NCI-H748 treated with DMSO at 0.1 percent for 48 hours (cell line): ENCODE data around the gene CKAP2L.
A peak's percentile ranks its signal among the peaks of the same experiment; 100 is the strongest.

Source experiments
- DNase-seq: peaks from one replicate; lab custom pipeline; 2025; lab: John Stamatoyannopoulos, UW

The CKAP2L gene

DNA sequence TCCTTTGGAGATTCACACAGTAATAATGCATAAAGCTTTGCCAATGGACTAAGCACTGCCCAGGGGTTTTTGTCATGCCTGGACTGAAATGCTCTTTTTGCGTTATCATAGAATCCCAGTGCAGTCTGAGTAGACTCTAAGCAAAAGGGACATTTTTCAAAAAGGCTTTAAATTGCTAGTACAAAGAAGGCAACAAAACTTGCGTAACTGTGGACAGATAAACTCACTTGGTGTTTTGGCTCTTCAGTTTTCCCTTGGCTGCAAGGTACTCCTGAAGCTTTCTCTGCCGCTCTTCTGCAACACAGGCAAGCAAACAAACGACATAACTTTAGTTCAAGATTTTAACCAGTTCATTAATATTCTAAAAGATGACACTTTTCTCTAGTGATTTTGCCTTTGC, 2.1 kb downstream of the CKAP2L start:
- no peak for DNase-seq

GRCh38 chr2:112760149-112760548, 4.3 kb downstream of the CKAP2L start:
- DNase-seq: no peak

- no peak for DNase-seq
Measured at GRCh38 chr2:112758711-112759110, 5.7 kb downstream of the CKAP2L start.

DNA sequence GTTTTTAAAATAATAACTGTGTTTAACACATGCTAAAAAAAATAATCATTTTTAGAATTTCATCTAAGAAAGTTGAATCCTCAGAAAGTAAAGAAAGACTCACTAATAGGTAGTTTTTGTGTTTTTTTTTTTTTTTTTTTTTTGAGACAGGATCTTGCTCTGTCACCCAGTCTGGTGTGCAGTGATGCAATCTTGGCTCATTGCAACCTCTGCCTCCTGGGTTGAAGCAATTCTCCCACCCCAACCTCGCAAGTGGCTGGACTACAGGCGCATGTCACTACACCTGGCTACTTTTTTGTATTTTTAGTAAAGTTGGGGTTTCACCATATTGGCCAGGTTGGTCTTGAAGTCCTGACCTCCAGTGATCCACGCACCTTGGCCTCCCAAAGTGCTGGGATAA, 7.1 kb downstream of the CKAP2L start:
- DNase-seq: no peak

GRCh38 chr2:112756207-112756606, 8.2 kb downstream of the CKAP2L start:
- no peak for DNase-seq

GRCh38 chr2:112755444-112755843, 9.0 kb downstream of the CKAP2L start:
- no peak for DNase-seq

- DNase-seq: no peak
Measured at GRCh38 chr2:112754564-112754963, 9.8 kb downstream of the CKAP2L start.

GRCh38 chr2:112752667-112753066, 11.7 kb downstream of the CKAP2L start:
- no peak for DNase-seq

- DNase-seq: no peak
Measured at GRCh38 chr2:112751451-112752197, 12.8 kb downstream of the CKAP2L start.

GRCh38 chr2:112750560-112750843, 13.9 kb downstream of the CKAP2L start:
- no peak for DNase-seq

DNA sequence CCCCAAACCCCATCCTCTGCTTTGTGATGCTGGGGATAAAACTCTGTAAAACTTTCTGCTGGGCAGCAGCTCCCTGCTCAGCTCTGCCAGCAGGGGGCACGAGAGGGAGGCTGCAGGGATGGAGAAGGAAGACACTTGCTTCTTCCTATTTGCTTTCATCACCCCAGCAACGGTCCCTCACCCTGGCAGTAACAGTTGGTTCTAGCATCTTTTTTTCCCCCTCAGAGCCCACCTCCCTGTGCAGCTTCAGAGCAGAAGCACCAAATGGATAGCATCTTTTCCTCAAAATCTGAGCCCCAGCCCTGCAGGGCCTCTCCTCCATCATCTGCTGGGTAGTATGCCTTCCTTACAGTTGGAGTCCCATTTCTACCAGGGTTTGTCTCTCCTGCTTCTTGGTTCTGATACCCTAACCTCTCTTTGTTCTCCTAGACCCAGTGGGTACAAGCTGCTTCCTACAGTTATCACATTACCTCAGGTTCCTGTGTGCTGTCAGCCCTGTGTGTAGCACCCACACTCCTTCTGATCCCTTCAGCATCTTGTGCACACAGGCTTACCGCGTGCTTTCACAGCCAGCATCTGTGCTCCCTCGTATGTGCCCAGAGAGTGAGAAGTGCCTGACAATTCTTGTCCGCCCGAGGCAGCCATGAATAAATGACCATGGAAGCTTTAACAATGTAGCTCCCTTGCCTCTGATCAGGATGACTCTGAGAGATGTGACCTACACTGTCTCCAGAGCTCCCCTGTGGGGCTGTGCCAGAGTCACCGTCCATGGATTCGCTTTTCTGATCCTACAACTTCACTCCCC, 14.5 kb downstream of the CKAP2L start:
- peak; percentile 7 for DNase-seq

DNA sequence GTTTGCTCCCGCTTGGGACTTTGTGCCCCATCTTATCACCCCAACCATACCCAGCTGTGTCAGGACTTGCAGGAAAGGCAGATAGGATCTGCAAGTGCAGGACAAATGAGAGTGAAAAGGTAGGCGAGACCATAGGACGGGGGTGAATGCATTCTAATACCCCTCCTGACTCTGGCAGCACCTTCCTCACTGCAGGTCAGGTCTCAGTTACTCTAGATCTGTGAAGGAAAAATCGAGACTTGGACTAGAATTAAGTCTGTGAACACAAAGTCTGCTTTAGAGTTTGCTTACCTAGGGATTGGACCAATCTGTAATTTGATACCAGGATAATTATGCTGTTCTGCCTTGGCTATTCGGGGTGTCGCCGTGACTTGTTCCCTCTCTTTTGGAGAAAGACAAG, 23.9 kb downstream of the CKAP2L start:
- DNase-seq: no peak

DNA sequence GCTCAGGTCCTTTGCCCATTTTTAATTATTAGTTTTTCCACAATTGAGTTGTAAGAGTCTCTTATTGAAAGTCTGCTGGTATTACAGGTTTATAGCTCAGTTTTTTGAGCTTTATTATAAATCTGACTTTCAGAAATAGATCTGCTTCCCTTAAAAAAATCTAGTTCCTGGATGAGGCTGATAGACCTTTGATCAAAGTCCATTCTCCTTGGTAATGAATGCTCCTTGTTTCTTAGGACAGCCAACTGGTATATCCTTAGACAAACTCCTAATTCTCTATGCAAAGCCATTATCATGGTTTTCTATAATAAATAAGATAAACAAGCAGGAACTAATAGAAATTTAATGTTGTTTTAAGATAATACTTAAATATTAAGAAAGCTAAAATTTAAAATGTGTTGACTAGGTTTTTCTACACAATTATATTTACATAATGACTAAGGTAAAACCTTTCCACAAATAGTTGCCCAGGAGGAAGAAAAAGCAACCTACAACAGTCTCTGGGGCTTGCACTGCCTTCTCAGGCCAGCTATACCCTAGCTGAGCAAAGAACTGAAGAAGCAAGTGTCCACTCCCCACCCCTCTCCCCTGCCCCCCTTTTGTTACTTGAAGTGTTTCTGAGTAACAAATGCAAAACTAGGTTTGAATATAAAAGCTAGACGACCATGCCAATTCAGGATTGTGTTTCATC, 26.7 kb downstream of the CKAP2L start:
- no peak for DNase-seq

DNA sequence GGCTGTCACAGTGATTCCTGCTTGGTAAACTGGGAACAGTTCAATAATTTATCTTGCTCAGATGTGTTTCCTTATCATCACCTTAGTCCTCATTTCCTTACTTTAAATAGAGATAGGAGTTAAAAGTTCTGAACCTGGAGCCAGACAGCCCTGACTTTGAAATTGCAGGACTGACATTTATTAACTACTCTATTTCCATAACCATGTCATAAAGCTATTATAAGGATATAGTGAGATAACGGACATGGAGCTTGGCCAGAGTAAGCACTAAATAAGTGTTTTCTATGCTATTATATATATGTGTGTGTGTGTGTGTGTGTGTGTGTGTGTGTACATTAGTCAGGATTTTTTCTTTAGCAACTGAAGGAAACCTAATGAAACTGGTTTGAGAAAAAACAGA, 30.5 kb downstream of the CKAP2L start:
- no peak for DNase-seq

- no peak for DNase-seq
Measured at GRCh38 chr2:112733456-112733855, 31.0 kb downstream of the CKAP2L start.

DNA sequence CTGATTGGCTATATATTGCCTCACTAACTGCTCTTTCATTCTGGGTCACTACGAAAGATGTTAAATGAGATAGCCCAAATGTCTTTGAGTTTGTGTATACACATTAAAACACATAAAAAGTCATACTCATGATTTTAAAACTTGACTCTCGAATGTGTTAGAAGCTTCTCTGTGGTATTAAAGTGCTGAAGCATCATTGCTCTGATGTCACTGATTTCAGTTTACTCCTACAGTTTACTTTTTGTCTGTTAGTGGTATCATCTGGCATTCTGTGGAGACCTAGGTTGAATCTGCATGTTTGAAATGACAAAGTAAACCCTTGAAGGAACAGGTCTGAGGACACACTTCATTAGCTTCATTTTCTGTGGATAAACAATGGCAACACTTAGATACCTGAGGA, 32.9 kb downstream of the CKAP2L start:
- DNase-seq: no peak

- no peak for DNase-seq
Measured at GRCh38 chr2:112730791-112731190, 33.6 kb downstream of the CKAP2L start.

DNA sequence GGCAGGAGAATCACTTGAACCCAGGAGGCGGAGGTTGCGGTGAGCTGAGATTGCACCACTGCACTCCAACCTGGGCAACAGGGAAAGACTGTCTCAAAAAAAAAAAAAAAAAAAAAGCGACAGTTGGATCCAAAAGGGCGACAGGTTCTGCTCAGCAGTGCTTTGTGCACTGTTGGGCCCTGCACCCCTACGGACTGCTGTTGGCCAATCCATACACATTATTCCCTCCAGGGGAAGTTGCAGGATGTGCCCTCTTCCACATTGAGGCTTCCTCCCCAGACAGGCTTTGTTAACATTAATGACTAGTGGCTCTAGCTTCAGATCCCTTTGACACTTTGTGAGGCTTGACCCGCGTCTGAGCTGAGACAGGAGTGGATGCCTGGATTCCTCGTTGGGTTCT, 34.2 kb downstream of the CKAP2L start:
- DNase-seq: no peak

DNA sequence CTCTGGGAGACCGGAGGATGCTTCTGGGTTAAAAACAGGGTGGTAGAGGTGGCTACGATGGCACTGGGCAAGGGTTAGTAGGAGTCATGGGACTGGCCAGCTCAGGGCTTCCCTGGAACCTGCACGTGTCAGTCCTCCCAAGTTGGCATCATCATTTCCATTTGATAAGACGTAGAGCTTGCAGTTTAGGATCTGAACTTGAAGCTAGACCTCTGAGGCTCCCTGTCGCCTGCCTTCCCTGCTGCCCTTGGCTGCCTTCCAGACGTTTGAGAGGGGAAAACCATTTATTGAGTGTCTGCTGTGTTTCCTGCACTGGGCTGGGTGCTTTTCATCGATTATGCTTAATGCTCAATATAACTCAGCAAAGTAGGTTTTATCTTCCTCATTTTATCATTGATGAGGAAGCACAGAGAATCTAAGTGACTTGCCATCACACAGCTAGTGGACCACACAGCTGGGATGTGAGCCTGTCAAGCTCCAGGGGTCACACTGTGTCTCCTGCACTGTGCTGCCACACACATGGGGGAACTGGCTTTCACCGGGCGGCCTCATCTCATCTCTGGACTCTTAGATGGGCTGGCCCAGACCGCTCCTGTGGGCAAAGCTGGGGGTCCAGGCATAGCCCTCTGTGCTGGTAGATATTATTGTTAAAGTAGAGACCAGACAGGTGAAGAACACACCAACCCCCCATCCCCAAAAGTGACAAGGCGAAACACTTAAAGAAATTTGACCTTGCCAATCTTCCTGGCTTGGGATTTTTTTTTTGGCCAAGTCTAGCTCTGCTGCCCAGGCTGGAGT, 35.8 kb downstream of the CKAP2L start:
- no peak for DNase-seq

GRCh38 chr2:112728029-112728362, 36.4 kb downstream of the CKAP2L start:
- DNase-seq: no peak

GRCh38 chr2:112727276-112728028, 37.0 kb downstream of the CKAP2L start:
- DNase-seq: no peak
